ENCODE data around the gene PPWD1. TPM values are rescaled to one million over a fixed set of nuclear protein-coding genes. Genes with fewer than 3 reads are reported as not detected.
A peak's percentile ranks its signal among the peaks of the same experiment; 100 is the strongest.

PPWD1 gene

GRCh38 chr5:65624571-65625555 lies 61.8 kb downstream of the PPWD1 start, which contains the start of the genes SHLD3 and TRAPPC13:
Gene SHLD3 (plus strand): TSS chr5:65625027. CDS start chr5:65629588, 4,561 bp downstream.
Gene TRAPPC13 (plus strand): TSS chr5:65625027. CDS start chr5:65625061, 34 bp downstream.
- peak within 1 kb of the TSS; percentile 86 for H3K9ac ChIP-seq (ENCODE audit: low read depth, low read length)
- H3K4me3 ChIP-seq (ENCODE audit: low read length): peak within 1 kb of the TSS; percentile 89
- peaks cover 18% of the 10 kb centered on the region for H3K4me1 ChIP-seq (ENCODE audit: control insufficient read depth, insufficient read depth, low read length)
- H3K36me3 ChIP-seq (ENCODE audit: insufficient read depth, low read length): peaks cover 6% of the 10 kb centered on the region
- H3K9me3 ChIP-seq (replicated peaks; ENCODE audit: low read length): no peaks in the 10 kb centered on the region
- H3K4me2 ChIP-seq (ENCODE audit: low read length): peak within 1 kb of the TSS; percentile 82
- H3K27me3 ChIP-seq (ENCODE audit: control insufficient read depth, insufficient read depth, low read length): no peaks in the 10 kb centered on the region

GRCh38 chr5:65625743-65626142 lies 62.6 kb downstream of the PPWD1 start:
- Histone ChIP-seq H3K4me3 (ENCODE audit: low read length) (peak overlapping the region; percentile 89), H3K9ac (ENCODE audit: low read depth, low read length) (peak overlapping the region; percentile 86)

DNA sequence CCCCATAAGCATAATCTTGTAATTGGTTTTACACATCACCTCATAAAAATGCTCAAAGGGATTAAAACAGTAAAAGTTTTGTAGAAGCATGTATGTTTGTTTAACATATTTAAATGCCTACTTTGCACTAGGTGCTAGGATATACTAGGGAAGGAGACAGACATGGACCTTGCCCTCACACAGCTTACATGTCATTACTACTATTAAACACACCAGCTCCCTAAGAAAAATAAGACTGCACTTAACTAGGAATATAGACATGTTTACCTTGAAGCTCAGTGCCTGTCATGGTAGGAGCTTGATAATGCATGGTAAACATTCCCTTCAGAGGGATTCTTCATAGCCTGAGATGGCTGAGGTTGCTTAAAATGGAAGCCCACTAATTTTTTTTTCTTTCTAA lies 67.9 kb downstream of the PPWD1 start:
- H3K9me3 ChIP-seq (replicated peaks; ENCODE audit: low read length): no peaks in the 10 kb centered on the region
- H3K36me3 ChIP-seq (ENCODE audit: insufficient read depth, low read length): peaks cover 13% of the 10 kb centered on the region
- H3K4me1 ChIP-seq (ENCODE audit: control insufficient read depth, insufficient read depth, low read length): peaks cover 3% of the 10 kb centered on the region
- H3K9ac ChIP-seq (ENCODE audit: low read depth, low read length): no peak overlapping the region
- H3K27me3 ChIP-seq (ENCODE audit: control insufficient read depth, insufficient read depth, low read length): no peaks in the 10 kb centered on the region
- H3K4me3 ChIP-seq (ENCODE audit: low read length): no peak overlapping the region
- H3K4me2 ChIP-seq (ENCODE audit: low read length): no peak overlapping the region

More at GRCh38 chr5:65625743-65626142, 62.6 kb downstream of the PPWD1 start:
- peak overlapping the region; percentile 82 for H3K4me2 ChIP-seq (ENCODE audit: low read length)
- peaks cover 8% of the 10 kb centered on the region for H3K36me3 ChIP-seq (ENCODE audit: insufficient read depth, low read length)
- H3K4me1 ChIP-seq (ENCODE audit: control insufficient read depth, insufficient read depth, low read length): peaks cover 18% of the 10 kb centered on the region
- no peaks in the 10 kb centered on the region for H3K27me3 ChIP-seq (ENCODE audit: control insufficient read depth, insufficient read depth, low read length)
- H3K9me3 ChIP-seq (replicated peaks; ENCODE audit: low read length): no peaks in the 10 kb centered on the region

Small RNAs within 50 kb of the gene (small RNA-seq; reads per million reads assigned to genes)
- gene RNU6-540P: not detected
